Measurements from ENCODE around the gene SLAMF9. TPM values are rescaled to one million over a fixed set of nuclear protein-coding genes. Genes with fewer than 3 reads are reported as not detected.

The SLAMF9 gene
- polyA plus RNA-seq, 2 of the 4 experiments (the other 2 are of a cell fraction): 0.22 to 0.25 TPM

DNA sequence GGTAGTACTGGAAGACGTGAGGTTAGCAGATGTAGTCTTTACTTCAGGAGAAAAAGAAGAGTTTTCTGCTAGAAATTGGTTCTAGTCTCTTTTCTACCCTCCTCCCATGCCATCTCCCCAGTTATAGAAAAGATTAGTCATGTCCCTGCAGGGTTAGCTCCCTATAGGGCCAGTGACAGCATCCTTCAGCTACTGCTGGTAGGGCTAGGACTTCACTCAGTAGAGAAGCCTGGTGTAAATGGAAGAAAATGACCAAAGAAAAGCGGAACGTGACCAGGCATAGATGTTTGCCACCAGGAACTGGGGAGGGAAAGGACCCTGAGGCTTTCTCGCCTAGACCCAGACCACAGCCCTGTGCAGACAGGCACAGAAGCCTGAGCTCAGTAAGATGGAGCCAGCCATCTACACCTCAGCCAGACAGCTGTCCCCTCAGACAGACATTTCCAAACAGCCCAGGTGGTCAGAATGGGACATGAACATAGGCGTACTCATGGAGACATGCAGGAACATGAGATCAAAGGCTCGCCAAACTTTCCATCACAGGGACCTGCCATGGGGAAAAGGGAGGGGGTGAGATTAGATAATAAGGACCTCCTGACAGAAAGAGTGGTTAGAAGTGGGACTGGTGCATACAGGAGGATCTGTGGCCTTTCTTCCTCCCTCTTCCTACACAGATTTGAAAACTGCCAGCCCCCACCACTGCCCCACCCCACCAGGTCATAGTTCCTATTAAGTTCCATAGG, 23.5 kb upstream of the SLAMF9 start:
- Histone ChIP-seq H3K4me1 (no peaks in the 10 kb centered on the region), H3K27ac (no peak overlapping the region), H3K4me2 (no peak overlapping the region), H3K9me3 (no peaks in the 10 kb centered on the region), H3K4me3 (no peak overlapping the region)
- peak in 1 of 2 experiments; percentile 18; a peak in 1 of 6 replicates for ATAC-seq
- FAIRE-seq: no peak
- CTCF ChIA-PET: interaction anchor here (1.5 to 2.9 kb wide), 2 partner anchors 30 to 102 kb away, joined by 3 to 14 read pairs; no protein-coding TSS in a partner anchor
- POLR2A ChIA-PET: no interaction called here
- DNase-seq (ENCODE audit: low read depth in 1 of 2, low spot score in 1 of 2): no peak
- TF ChIP-seq MAFK (IDR thresholded peaks at IDR 0.05; ENCODE audit: partially characterized antibody): no peak
- TF ChIP-seq, protein P1, sequence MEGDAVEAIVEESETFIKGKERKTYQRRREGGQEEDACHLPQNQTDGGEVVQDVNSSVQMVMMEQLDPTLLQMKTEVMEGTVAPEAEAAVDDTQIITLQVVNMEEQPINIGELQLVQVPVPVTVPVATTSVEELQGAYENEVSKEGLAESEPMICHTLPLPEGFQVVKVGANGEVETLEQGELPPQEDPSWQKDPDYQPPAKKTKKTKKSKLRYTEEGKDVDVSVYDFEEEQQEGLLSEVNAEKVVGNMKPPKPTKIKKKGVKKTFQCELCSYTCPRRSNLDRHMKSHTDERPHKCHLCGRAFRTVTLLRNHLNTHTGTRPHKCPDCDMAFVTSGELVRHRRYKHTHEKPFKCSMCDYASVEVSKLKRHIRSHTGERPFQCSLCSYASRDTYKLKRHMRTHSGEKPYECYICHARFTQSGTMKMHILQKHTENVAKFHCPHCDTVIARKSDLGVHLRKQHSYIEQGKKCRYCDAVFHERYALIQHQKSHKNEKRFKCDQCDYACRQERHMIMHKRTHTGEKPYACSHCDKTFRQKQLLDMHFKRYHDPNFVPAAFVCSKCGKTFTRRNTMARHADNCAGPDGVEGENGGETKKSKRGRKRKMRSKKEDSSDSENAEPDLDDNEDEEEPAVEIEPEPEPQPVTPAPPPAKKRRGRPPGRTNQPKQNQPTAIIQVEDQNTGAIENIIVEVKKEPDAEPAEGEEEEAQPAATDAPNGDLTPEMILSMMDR (IDR thresholded peaks at IDR 0.05): no peak
- no peak for TF ChIP-seq CBX2 (IDR thresholded peaks at IDR 0.05; ENCODE audit: borderline replicate concordance, low read depth)
- TF ChIP-seq BHLHE40 (IDR thresholded peaks at IDR 0.05; ENCODE audit: low read depth, low read length): no peak
- TF ChIP-seq CHD4 (IDR thresholded peaks at IDR 0.05; ENCODE audit: borderline replicate concordance): no peak
- TF ChIP-seq POLR2A (IDR thresholded peaks at IDR 0.05; ENCODE audit: low read length): no peak
- no peak for TF ChIP-seq NFE2L2 (conservative IDR thresholded peaks at IDR 0.05; ENCODE audit: low read length)
- no peak for TF ChIP-seq ZSCAN20 (CRISPR knock-in tag; IDR thresholded peaks at IDR 0.05)
- TF ChIP-seq E2F6 (IDR thresholded peaks at IDR 0.05; ENCODE audit: borderline replicate concordance, low read depth): no peak
- WGBS (ENCODE audit: missing lambda C conversion rate): 22% methylated on average over 6 of the region's 6 CpGs

DNA sequence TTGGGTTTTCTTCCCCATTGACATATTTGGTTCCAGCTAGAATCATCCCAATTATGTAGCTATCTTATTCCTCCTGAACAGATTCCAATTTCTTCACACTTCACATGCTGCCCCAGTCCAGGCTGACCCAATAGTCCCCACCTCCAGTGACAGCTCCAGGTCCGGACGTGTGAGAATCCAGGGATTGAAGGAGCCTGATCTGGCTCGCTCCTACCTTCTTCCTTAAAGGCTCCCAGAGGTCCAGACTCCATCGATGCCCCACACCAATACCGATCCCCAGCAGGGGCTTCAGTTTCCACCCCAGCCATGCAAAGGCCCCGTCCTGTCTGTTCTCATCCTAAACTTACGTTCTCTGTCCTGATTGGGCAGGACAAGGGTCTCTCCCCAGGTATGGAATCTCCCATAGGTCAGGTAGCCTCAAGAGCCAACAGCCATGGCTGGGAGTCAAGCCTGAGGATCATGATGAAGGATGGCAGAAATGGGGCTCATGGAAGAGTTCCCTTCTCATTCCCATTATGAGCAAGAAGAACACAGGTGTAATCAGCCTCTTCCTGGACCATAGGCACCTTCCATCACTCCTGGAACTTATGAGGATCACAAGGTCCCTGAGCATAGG, 20.4 kb upstream of the SLAMF9 start:
- Histone ChIP-seq H3K9me3 (no peaks in the 10 kb centered on the region), H3K4me1 (peaks cover 14% of the 10 kb centered on the region), H3K27ac (no peak overlapping the region), H3K4me2 (no peak overlapping the region), H3K4me3 (no peak overlapping the region)
- ChIA-PET CTCF (interaction anchor here (3.6 kb wide), 1 partner anchor 33 kb away, joined by 34 read pairs; no protein-coding TSS in a partner anchor), POLR2A (no interaction called here)
- FAIRE-seq (no peak), DNase-seq (ENCODE audit: low read depth in 1 of 2, low spot score in 1 of 2) (no peak), ATAC-seq (no peak)
- 33% methylated on average over 7 of the region's 7 CpGs for WGBS (ENCODE audit: missing lambda C conversion rate)
- TF ChIP-seq SREBF2 (IDR thresholded peaks at IDR 0.05) (no peak), POLR2A (IDR thresholded peaks at IDR 0.05; ENCODE audit: low read length) (no peak), MAZ (IDR thresholded peaks at IDR 0.05; ENCODE audit: borderline replicate concordance, low read depth, low read length) (no peak), E2F6 (IDR thresholded peaks at IDR 0.05; ENCODE audit: borderline replicate concordance, low read depth) (no peak), HOXB5 (CRISPR knock-in tag; IDR thresholded peaks at IDR 0.05) (no peak), EHF (CRISPR knock-in tag; IDR thresholded peaks at IDR 0.05) (no peak), TFCP2L1 (CRISPR knock-in tag; IDR thresholded peaks at IDR 0.05) (no peak), JUNB (IDR thresholded peaks at IDR 0.05) (no peak), ESRRA (IDR thresholded peaks at IDR 0.05; ENCODE audit: borderline replicate concordance, low read length) (no peak), BHLHE40 (IDR thresholded peaks at IDR 0.05; ENCODE audit: low read depth, low read length) (no peak), ELK1 (IDR thresholded peaks at IDR 0.05; ENCODE audit: low read depth, low read length) (no peak), ZFP36 (IDR thresholded peaks at IDR 0.05; ENCODE audit: borderline replicate concordance, partially characterized antibody) (no peak), ZC3H11A (IDR thresholded peaks at IDR 0.05) (no peak), KDM1A (IDR thresholded peaks at IDR 0.05; ENCODE audit: low read depth) (no peak), RCOR1 (IDR thresholded peaks at IDR 0.05; ENCODE audit: low read depth, low read length) (no peak), HOXA7 (CRISPR knock-in tag; IDR thresholded peaks at IDR 0.05) (no peak), HEYL (CRISPR knock-in tag; IDR thresholded peaks at IDR 0.05) (no peak), RNF2 (IDR thresholded peaks at IDR 0.05; ENCODE audit: borderline replicate concordance, low read depth) (no peak), HMGXB4 (CRISPR knock-in tag; IDR thresholded peaks at IDR 0.05; ENCODE audit: borderline replicate concordance) (no peak)

All from A549 (cell line).